ENCODE measurements around the gene USP7.
"Not testable (repeated sequence)": the region's sequence is repeated elsewhere in the genome, so short reads cannot be mapped to it uniquely, and the experiment has no call there.

GRCh38 chr16:8981901-8982300 lies 18.2 kb upstream of the USP7 start:
- not testable (repeated sequence) for TF ChIP-seq EZH2 (optimal IDR thresholded peaks at IDR 0.05; ENCODE audit: low read depth, low read length); CTCF (IDR thresholded peaks at IDR 0.05; ENCODE audit: low read length); EZH2phosphoT487 (IDR thresholded peaks at IDR 0.05; ENCODE audit: low read length)
